CD4-positive, alpha-beta T cell (primary cell): ENCODE data around the gene FUT7. TPM values are rescaled to one million over a fixed set of nuclear protein-coding genes. Genes with fewer than 3 reads are reported as not detected.

Experiments
- ATAC-seq: fragments of 200-7000 bp; cut with Tn5 transposase; one replicate; pipeline ENCODE4 v1.10.0; 2022; ENCODE audit warnings: mild to moderate bottlenecking; ENCODE audit not compliant: poor library complexity
- CTCF ChIA-PET: fragments of 350-600 bp; sonication (Branson Sonifier 250); formaldehyde crosslinking; loops from one replicate; lab custom pipeline; 2021; ENCODE audit warnings: antibody characterized with exemption, inconsistent platforms; lab: Charles Lee
- POLR2A ChIA-PET: fragments of 350-600 bp; sonication (Branson Sonifier 250); formaldehyde crosslinking; loops from one replicate; lab custom pipeline; 2021; ENCODE audit warnings: antibody characterized with exemption, inconsistent platforms; lab: Charles Lee
- DNase-seq, 14 experiments: peaks; one replicate each; pipeline ENCODE4 v3.0.0-alpha.2; 2013 to 2020; ENCODE audit warnings: mixed read lengths in 2 of 14
- H3K27ac ChIP-seq, 2 donors: one replicate each; pipeline versions ENCODE4 v1.5.1 to v1.7.0; 2013; ENCODE audit warnings: low read length in 2 of 2, low read depth in 1 of 2, mild to moderate bottlenecking in 1 of 2
- H3K27me3 ChIP-seq, 2 experiments: 1 replicate in 1 of 2; 2 replicates in 1 of 2; pipeline versions ENCODE4 v1.6.1 to v1.7.0; 2013; ENCODE audit warnings: low read length in 2 of 2, control low read depth in 1 of 2, mild to moderate bottlenecking in 1 of 2, moderate library complexity in 1 of 2; ENCODE audit not compliant: insufficient read depth in 2 of 2, control insufficient read depth in 1 of 2
- H3K36me3 ChIP-seq: one replicate; pipeline ENCODE4 v1.6.1; 2013; ENCODE audit warnings: low read length, control low read depth; ENCODE audit not compliant: insufficient read depth
- H3K4me1 ChIP-seq: one replicate; pipeline ENCODE4 v1.6.1; 2013; ENCODE audit warnings: low read length, control low read depth; ENCODE audit not compliant: insufficient read depth
- H3K4me3 ChIP-seq: one replicate; pipeline ENCODE4 v1.5.1; 2013; ENCODE audit warnings: mild to moderate bottlenecking, low read length, moderate library complexity
- H3K9me3 ChIP-seq, 2 experiments: 1 replicate in 1 of 2; 2 replicates in 1 of 2; pipeline versions ENCODE4 v1.6.1 to v1.7.0; 2013; ENCODE audit warnings: low read length in 2 of 2, mild to moderate bottlenecking in 2 of 2, control low read depth in 1 of 2, moderate library complexity in 1 of 2; ENCODE audit not compliant: control insufficient read depth in 1 of 2, insufficient read depth in 1 of 2
- H3K27ac Mint-ChIP-seq: one replicate; pipeline ENCODE4 v1.8.0; 2020; ENCODE audit warnings: mixed read lengths
- H3K27me3 Mint-ChIP-seq: one replicate; pipeline ENCODE4 v1.8.0; 2021; ENCODE audit warnings: mixed read lengths
- H3K36me3 Mint-ChIP-seq: one replicate; pipeline ENCODE4 v1.8.0; 2021; ENCODE audit warnings: low read depth, mixed read lengths
- H3K4me1 Mint-ChIP-seq: one replicate; pipeline ENCODE4 v1.8.0; 2021; ENCODE audit warnings: low read depth, mixed read lengths
- H3K4me3 Mint-ChIP-seq: one replicate; pipeline ENCODE4 v1.8.0; 2020; ENCODE audit warnings: mild to moderate bottlenecking, mixed read lengths
- H3K9me3 Mint-ChIP-seq: one replicate; pipeline ENCODE4 v1.8.0; 2020; ENCODE audit warnings: mixed read lengths
- CTCF ChIP-seq: fragments of 200-600 bp; IDR thresholded peaks from one replicate; pipeline ENCODE4 v1.8.0; 2022; ENCODE audit warnings: antibody characterized with exemption, mild to moderate bottlenecking
- intact Hi-C, 2 experiments: fragments of 100-400 bp; cut with DNase I in 1 of 2; cut with micrococcal nuclease in 1 of 2; formaldehyde crosslinking; loops; one replicate each; pipeline versions ENCODE4 v1.15.1 to v1.9.0; 2023 to 2025; cut with DNase I, micrococcal nuclease
- total RNA-seq, 174 experiments: library from RNA in 2 of 174; stranded (reverse) in 2 of 174; gene quantifications; one replicate each; pipeline ENCODE4 v1.2.3 and lab custom pipeline; 2021 to 2026

The FUT7 gene
- total RNA-seq, 2 experiments from 2014 or later, result 1.7 to 1.8 TPM

GRCh38 chr9:136994180-136994887, 37.6 kb downstream of the FUT7 start:
- Mint-ChIP-seq H3K9me3 (no peaks in the 10 kb centered on the region), H3K4me1 (peaks cover 45% of the 10 kb centered on the region), H3K27ac (no peak overlapping the region), H3K36me3 (peaks cover 8% of the 10 kb centered on the region), H3K27me3 (peaks cover 10% of the 10 kb centered on the region), H3K4me3 (no peak overlapping the region)
- Histone ChIP-seq H3K27me3 (peaks cover 0 to 4% of the 10 kb centered on the region in 2 experiments), H3K4me3 (no peak overlapping the region), H3K36me3 (peaks cover 10% of the 10 kb centered on the region), H3K27ac (no peak overlapping the region), H3K4me1 (peaks cover 72% of the 10 kb centered on the region), H3K9me3 (no peaks in the 10 kb centered on the region)
- intact Hi-C loops, result loop anchor here in 1 of 2 experiments (5.0 kb wide), 1 partner anchor 413 kb away; no protein-coding TSS in a partner anchor
- DNase-seq (no peak), ATAC-seq (no peak)
- CTCF ChIA-PET, result interaction anchor here (1.3 kb wide), 1 partner anchor 40 kb away, joined by 3 read pairs; no protein-coding TSS in a partner anchor
- POLR2A ChIA-PET, result interaction anchor here (1.6 kb wide), 1 partner anchor 35 kb away, joined by 5 read pairs; no protein-coding TSS in a partner anchor
- TF ChIP-seq CTCF, result no peak

- POLR2A ChIA-PET, result interaction anchor here (0.9 to 3.0 kb wide), 13 partner anchors 15 to 185 kb away, joined by 3 to 17 read pairs (median 6); partner anchors contain the start of genes ABCA2, C8G, FBXW5 and RABL6
- H3K27ac ChIP-seq, result peak overlapping the region; percentile 57 to 76
- peaks cover 58% of the 10 kb centered on the region for H3K4me1 ChIP-seq
- CTCF ChIA-PET, result interaction anchor here (0.8 to 2.4 kb wide), 7 partner anchors 16 to 151 kb away, joined by 3 to 11 read pairs (median 3); partner anchors contain the start of genes AJM1 and NPDC1
- H3K36me3 ChIP-seq, result peaks cover 10% of the 10 kb centered on the region
- H3K9me3 ChIP-seq, result no peaks in the 10 kb centered on the region
- peaks cover 8% of the 10 kb centered on the region for H3K36me3 Mint-ChIP-seq
- peak overlapping the region; percentile 82 for H3K27ac Mint-ChIP-seq
- no peaks in the 10 kb centered on the region for H3K9me3 Mint-ChIP-seq
- H3K4me3 ChIP-seq, result peak overlapping the region; percentile 89
- peaks cover 8% of the 10 kb centered on the region for H3K27me3 Mint-ChIP-seq
- H3K4me3 Mint-ChIP-seq, result peak overlapping the region; percentile 91
- intact Hi-C loops, result loop anchor here (1.0 to 5.0 kb wide), 4 partner anchors 14 to 414 kb away; no protein-coding TSS in a partner anchor
- peaks cover 40% of the 10 kb centered on the region for H3K4me1 Mint-ChIP-seq
- TF ChIP-seq CTCF, result no peak
- no peak for DNase-seq
- peaks cover 0 to 4% of the 10 kb centered on the region in 2 experiments for H3K27me3 ChIP-seq
- ATAC-seq, result no peak
Measured at GRCh38 chr9:136992819-136993369, 39.0 kb downstream of the FUT7 start.

GRCh38 chr9:136991993-136992818, 39.7 kb downstream of the FUT7 start, which contains the start of gene PAXX:
PAXX (plus strand) TSS chr9:136992422; CDS start chr9:136992444, 22 bp downstream.
- Mint-ChIP-seq H3K4me1 (peaks cover 35% of the 10 kb centered on the region), H3K4me3 (peak within 1 kb of the TSS; percentile 91), H3K27me3 (peaks cover 8% of the 10 kb centered on the region), H3K36me3 (peaks cover 8% of the 10 kb centered on the region), H3K9me3 (no peaks in the 10 kb centered on the region), H3K27ac (peak within 1 kb of the TSS; percentile 82)
- POLR2A ChIA-PET, result interaction anchor here (0.6 to 3.0 kb wide), 18 partner anchors 14 to 185 kb away, joined by 3 to 17 read pairs (median 4); partner anchors contain the start of genes ABCA2, C8G, FBXW5 and RABL6
- no peaks in the 10 kb centered on the region for H3K9me3 ChIP-seq
- H3K36me3 ChIP-seq, result peaks cover 10% of the 10 kb centered on the region
- intact Hi-C loops, result loop anchor here (1.0 to 5.0 kb wide), 4 partner anchors 13 to 415 kb away; no protein-coding TSS in a partner anchor
- TF ChIP-seq CTCF, result no peak
- peak within 1 kb of the TSS; percentile 57 to 76 for H3K27ac ChIP-seq
- ATAC-seq, result peak; percentile 91
- peak within 1 kb of the TSS; percentile 89 for H3K4me3 ChIP-seq
- CTCF ChIA-PET, result interaction anchor here (0.8 to 2.4 kb wide), 6 partner anchors 16 to 150 kb away, joined by 3 to 11 read pairs (median 4); partner anchors contain the start of genes AJM1 and NPDC1
- DNase-seq, result peak; percentile 89 to 97 (median 94)
- H3K27me3 ChIP-seq, result no peaks in the 10 kb centered on the region
- peaks cover 51% of the 10 kb centered on the region for H3K4me1 ChIP-seq
